ENCODE results near the gene SIRT2. TPM values are rescaled to one million over a fixed set of nuclear protein-coding genes. Genes with fewer than 3 reads are reported as not detected.

Gene SIRT2
- polyA plus RNA-seq, 3 donors, result 57.5 to 65.9 (median 64.3) TPM

GRCh38 chr19:38945562-38946228 lies 46.3 kb upstream of the SIRT2 start:
- peaks cover 21 to 31% (median 24%) of the 10 kb centered on the region in 3 donors for H3K27me3 Mint-ChIP-seq (ENCODE audit: low read depth in 3 of 3)
- H3K9ac ChIP-seq (ENCODE audit: insufficient read depth, low read length, poor library complexity, severe bottlenecking), result no peak overlapping the region
- no peak overlapping the region for H3K27ac ChIP-seq (ENCODE audit: low read depth in 1 of 2, low read length in 2 of 2)
- WGBS (ENCODE audit: insufficient coverage), result 89% methylated on average over 2 of the region's 3 CpGs
- H2AFZ ChIP-seq (ENCODE audit: insufficient read depth, low read depth, low read length, poor library complexity, severe bottlenecking), result no peak overlapping the region
- TF ChIP-seq CTCF (IDR thresholded peaks at IDR 0.05), result no peak
- H3K4me3 ChIP-seq (replicated peaks in 1 of 3; ENCODE audit: low read depth in 2 of 3, low read length in 3 of 3), result no peak overlapping the region
- H3K27ac Mint-ChIP-seq, result no peak overlapping the region
- no peak overlapping the region for H3K4me2 ChIP-seq (replicated peaks; ENCODE audit: extremely low read depth, low read length, poor library complexity, severe bottlenecking)
- H4K20me1 ChIP-seq (ENCODE audit: insufficient read depth, low read length), result no peaks in the 10 kb centered on the region
- H3K9me3 Mint-ChIP-seq, result peaks cover 0 to 10% (median 9%) of the 10 kb centered on the region in 7 donors
- no peaks in the 10 kb centered on the region for H3K36me3 ChIP-seq (replicated peaks in 1 of 2; ENCODE audit: control insufficient read depth in 1 of 2, insufficient read depth in 2 of 2, low read length in 2 of 2)
- peaks cover 11% of the 10 kb centered on the region for H3K4me1 Mint-ChIP-seq
- no peak overlapping the region for H3K4me3 Mint-ChIP-seq
- H3K79me2 ChIP-seq (ENCODE audit: insufficient read depth, low read length), result no peaks in the 10 kb centered on the region
- no peak for DNase-seq
- no peaks in the 10 kb centered on the region for H3K9me3 ChIP-seq (replicated peaks in 1 of 2; ENCODE audit: control insufficient read depth in 1 of 2, insufficient read depth in 1 of 2, low read length in 2 of 2)
- intact Hi-C loops (cut with micrococcal nuclease), result loop anchor here in 1 of 2 donors (2.0 kb wide), 1 partner anchor 63 kb away; no protein-coding TSS in a partner anchor
- peaks cover 7 to 10% of the 10 kb centered on the region in 2 donors for H3K4me1 ChIP-seq (ENCODE audit: control insufficient read depth in 1 of 2, insufficient read depth in 2 of 2, low read length in 2 of 2)
- peaks cover 0 to 11% of the 10 kb centered on the region in 2 donors for H3K27me3 ChIP-seq (ENCODE audit: control insufficient read depth in 2 of 2, insufficient read depth in 2 of 2, low read length in 2 of 2)
- no peaks in the 10 kb centered on the region for H3K36me3 Mint-ChIP-seq

- H3K4me3 ChIP-seq (replicated peaks in 1 of 3; ENCODE audit: low read depth in 2 of 3, low read length in 3 of 3), result no peak overlapping the region
- intact Hi-C loops (cut with micrococcal nuclease), result no loop called here
- no peaks in the 10 kb centered on the region for H3K9me3 ChIP-seq (replicated peaks in 1 of 2; ENCODE audit: control insufficient read depth in 1 of 2, insufficient read depth in 1 of 2, low read length in 2 of 2)
- Mint-ChIP-seq H3K27ac (no peak overlapping the region), H3K9me3 (peaks cover 0 to 10% (median 8%) of the 10 kb centered on the region in 7 donors), H3K27me3 (ENCODE audit: low read depth in 3 of 3) (peaks cover 18 to 29% (median 20%) of the 10 kb centered on the region in 3 donors), H3K4me1 (peaks cover 9% of the 10 kb centered on the region), H3K4me3 (no peak overlapping the region), H3K36me3 (no peaks in the 10 kb centered on the region)
- no peak for TF ChIP-seq CTCF (IDR thresholded peaks at IDR 0.05)
- H4K20me1 ChIP-seq (ENCODE audit: insufficient read depth, low read length), result no peaks in the 10 kb centered on the region
- WGBS (ENCODE audit: insufficient coverage), result 95% methylated on average over 10 of the region's 12 CpGs
- peaks cover 3 to 6% of the 10 kb centered on the region in 2 donors for H3K4me1 ChIP-seq (ENCODE audit: control insufficient read depth in 1 of 2, insufficient read depth in 2 of 2, low read length in 2 of 2)
- DNase-seq, result no peak
- H3K9ac ChIP-seq (ENCODE audit: insufficient read depth, low read length, poor library complexity, severe bottlenecking), result no peak overlapping the region
- H3K27ac ChIP-seq (ENCODE audit: low read depth in 1 of 2, low read length in 2 of 2), result no peak overlapping the region
- peaks cover 0 to 4% of the 10 kb centered on the region in 2 donors for H3K27me3 ChIP-seq (ENCODE audit: control insufficient read depth in 2 of 2, insufficient read depth in 2 of 2, low read length in 2 of 2)
- H3K79me2 ChIP-seq (ENCODE audit: insufficient read depth, low read length), result no peaks in the 10 kb centered on the region
- no peaks in the 10 kb centered on the region for H3K36me3 ChIP-seq (replicated peaks in 1 of 2; ENCODE audit: control insufficient read depth in 1 of 2, insufficient read depth in 2 of 2, low read length in 2 of 2)
- H2AFZ ChIP-seq (ENCODE audit: insufficient read depth, low read depth, low read length, poor library complexity, severe bottlenecking), result no peak overlapping the region
- H3K4me2 ChIP-seq (replicated peaks; ENCODE audit: extremely low read depth, low read length, poor library complexity, severe bottlenecking), result no peak overlapping the region
Measured at GRCh38 chr19:38944981-38945506, 45.6 kb upstream of the SIRT2 start.
